NCI-H146 treated with DMSO at 0.1 percent for 48 hours (cell line): Measurements from ENCODE around the gene POLG.

Experiments
- DNase-seq: peaks from one replicate; lab custom pipeline; 2025; ENCODE audit not compliant: unreplicated experiment; lab: John Stamatoyannopoulos, UW

POLG gene

DNA sequence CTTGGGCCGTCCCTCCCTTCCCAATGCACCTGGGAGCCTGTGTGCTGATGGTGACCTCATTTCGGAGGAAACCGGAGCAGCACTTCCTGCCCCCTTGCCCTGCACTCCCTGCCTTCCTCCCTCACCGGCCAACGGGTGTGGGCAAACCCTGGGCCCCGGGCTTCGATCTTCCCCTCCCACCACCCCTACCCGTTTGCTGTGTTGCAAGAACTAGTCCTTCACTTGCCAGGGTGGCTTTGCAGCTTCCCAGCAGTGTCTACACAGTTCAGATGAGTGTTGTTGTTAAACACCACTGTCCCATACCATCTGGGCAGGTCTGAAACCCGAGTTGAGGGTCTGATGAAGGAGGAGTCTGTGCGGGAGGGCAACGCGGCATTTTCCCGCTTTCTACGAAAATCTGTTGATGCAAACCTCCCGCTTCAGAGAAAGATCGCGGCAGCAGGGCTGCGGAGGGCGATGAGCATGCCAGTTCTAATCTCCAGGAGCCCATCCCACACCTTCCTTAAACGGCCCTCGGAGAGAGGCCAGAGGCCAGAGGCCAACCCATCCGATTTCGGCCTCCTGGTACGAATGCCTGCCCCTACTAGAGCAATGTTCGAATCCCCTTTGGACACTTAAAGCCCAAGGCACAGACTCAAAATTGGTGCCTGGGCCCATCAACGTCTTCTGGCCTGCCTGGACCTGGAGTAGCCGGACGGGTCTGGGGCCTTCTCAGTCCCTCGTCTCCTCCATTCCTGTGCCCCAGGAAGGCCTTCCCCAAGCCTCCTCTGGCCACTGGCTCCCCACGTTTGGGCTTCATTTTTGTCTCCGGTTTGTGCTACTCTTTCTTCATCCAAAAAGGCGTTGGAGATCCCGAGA lies 35.7 kb upstream of the POLG start:
- DNase-seq, result no peak

- DNase-seq, result no peak
Observed at GRCh38 chr15:89369341-89369947, 34.8 kb upstream of the POLG start.

- DNase-seq, result no peak
Observed at GRCh38 chr15:89368566-89369223, 34.1 kb upstream of the POLG start.

DNA sequence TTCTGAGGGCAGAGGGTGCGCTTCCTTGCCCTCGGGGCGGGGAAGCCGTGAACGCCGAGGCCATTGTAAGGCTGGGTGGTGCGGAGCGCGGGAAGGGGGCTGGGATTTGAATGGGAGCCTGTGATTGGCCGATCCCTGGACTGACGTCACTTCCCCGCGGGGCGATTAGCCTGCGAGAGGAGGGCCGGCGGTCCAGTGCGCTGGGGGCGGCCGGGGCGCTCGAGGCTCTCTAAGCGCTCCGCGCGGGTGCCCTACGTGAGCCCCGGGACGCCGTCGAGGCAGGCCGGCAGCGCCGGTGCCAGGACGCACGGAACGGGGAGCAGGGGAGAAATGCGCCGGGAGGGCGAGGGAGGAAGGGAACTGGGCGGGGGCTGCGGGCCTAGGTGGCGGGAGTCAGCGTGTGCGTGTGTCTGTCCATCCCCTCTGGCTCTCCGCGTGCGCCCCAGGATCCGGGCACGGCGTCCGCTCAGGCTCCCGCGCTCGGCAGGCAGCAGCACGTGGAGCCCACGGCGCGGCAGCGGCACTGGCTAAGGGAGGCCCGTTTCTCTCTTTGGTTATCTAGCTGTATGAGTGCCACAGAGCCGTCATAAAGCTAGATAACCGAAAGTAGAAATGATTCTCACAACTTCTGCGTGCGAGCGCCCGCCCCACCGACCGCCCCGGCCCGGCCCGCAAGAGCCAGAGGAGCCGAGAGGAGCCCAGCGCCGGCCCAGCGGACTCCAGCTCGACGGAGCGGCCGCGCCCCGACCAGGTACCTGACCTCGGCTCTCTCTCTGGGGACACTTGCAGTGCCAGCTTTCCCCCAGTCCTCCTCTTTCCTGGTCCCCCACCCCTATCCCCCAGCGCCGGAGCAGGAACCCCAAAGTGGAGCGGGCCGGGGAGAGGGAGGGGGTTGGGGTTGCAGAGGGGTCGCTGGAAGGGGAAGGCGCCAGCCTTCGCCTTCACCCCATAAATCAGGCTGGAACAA lies 33.1 kb upstream of the POLG start:
- DNase-seq, result no peak

DNA sequence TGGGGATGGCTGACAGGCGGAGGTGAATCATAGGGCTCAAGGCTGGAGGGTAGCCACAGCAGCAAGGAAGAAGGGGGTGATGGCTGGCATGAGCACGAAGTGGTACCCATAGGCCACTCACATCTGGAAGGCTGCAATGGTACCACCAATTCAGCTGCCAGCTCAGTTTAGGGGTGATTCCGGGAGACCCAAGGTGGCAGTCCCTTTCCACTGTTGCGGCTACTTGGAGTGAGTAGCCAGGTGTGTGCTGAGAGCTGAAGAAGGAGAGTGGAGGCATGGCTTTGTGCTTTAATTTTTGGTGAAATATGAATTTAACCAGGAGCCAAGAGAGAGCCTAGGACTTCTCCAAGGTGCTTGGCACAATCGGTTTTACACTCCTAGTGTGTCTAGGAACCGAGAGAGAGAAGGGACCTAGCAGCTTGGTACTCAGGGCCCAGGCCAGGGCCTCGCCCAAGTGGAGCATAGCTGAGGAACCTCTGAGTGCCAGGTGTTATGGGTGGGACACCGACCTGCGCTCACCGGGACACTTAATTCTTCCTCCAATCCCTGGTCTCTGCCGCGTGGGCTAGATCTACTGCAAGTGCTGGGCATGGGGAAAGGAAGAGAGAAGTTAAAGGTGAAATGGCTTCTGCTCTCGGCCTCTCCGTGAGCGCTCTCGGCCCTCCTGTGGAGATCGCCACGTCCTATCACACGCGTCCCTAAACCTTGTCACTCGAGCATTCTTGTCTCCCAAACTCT lies 32.2 kb upstream of the POLG start:
- no peak for DNase-seq

- DNase-seq, result no peak
Observed at GRCh38 chr15:89365462-89366065, 30.9 kb upstream of the POLG start.

DNA sequence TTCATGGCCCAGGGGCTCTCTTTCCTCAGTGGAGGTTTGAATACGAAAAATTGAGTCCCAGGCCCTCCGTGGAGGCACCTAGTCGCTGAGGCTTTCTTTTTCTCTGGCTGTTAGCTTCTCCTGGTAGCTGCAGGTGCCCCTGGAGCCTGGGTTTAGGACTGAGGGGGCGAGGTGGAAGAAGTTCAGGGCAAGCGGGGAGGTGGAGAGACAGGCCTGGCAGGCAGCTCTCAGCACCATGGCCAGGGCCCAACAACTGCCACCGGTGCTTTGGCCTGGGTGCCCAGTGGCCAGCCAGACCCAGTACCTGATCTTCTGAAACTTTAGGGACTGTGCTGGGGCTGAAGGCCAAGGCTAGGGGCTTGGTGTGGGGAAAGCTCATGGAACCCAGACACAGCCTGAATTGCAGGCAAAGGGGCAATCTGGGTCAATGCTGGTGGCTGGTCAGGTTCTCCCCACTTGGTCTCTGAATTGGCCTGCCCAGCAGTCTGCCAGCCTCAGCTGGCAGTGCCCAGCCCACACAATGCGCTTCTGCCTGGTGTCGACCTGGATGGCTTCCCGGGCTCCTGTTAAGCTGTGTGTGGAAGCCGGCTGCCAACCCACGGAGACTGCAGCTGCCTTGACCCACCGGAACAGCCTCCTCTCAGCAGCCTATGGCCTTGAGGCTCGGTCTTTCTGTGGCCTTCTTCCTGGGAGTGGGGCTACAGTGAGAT lies 30.3 kb upstream of the POLG start:
- DNase-seq, result no peak

GRCh38 chr15:89364341-89364740 lies 29.7 kb upstream of the POLG start:
- no peak for DNase-seq

DNA sequence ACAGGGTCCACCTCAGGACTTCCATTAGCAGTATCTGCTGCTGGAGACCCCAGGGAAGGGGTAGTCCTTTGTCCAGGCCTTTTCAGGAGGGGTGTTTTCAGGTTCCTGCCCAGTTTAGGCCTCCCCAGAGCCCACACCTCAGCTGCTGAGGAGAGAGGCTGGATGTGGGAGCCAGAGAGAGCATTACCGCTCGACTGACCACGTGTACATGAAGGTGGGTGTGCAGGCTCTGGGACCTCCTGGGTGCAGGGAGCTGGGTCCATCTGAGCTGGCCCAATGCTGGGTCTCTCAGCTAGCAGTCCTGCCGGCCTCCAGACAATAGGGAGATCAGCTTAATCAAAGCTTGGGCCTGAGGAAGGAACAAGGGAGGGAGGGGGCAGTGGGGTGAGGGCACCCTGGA lies 29.1 kb upstream of the POLG start:
- DNase-seq, result no peak

- DNase-seq, result no peak
Observed at GRCh38 chr15:89363133-89363532, 28.5 kb upstream of the POLG start.

DNA sequence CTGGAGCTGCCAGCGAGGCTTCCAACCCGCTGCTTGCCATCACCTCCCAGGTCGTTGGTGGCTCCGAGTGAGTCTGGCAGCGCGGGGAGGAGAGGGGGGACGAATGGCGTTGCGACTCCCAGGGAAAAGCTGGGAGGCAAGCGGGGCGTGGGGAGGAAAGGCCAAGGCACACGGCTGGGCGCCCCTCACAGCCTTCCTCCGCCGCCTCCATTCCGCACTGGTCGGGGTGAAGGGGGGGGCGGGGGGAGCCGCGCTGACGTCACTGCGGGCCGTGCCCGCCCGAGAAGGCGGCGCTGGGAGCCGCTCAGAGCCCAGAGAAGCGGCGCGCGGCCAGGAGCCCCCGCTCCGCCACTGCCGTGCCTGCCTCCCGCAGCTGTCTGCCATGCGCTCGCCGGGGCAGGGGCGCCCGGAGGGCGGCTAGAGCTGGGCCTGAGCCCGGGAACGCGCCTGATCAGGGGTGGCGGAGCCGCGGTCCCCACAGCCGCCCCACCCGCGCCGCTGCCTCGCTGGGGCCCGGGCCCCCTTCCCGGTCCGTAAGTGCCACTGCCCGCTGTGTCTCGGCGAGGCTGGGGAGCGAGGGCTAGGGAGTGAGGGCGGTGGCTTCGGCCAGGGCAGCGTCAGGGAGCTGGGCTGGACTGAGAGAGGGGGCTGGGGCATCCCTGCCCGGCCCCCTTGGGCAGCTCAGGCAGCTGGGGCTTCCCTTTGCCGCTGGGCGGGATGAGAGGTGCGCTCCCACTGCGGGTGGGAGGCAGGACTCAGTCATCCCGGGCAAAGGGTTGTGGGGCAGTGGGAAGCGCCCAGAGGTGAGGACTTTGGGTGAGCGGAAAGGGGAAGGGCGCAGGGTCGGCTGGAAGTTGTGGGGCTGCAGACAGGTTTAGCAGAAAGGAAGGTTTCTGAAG lies 27.8 kb upstream of the POLG start:
- DNase-seq, result no peak

DNA sequence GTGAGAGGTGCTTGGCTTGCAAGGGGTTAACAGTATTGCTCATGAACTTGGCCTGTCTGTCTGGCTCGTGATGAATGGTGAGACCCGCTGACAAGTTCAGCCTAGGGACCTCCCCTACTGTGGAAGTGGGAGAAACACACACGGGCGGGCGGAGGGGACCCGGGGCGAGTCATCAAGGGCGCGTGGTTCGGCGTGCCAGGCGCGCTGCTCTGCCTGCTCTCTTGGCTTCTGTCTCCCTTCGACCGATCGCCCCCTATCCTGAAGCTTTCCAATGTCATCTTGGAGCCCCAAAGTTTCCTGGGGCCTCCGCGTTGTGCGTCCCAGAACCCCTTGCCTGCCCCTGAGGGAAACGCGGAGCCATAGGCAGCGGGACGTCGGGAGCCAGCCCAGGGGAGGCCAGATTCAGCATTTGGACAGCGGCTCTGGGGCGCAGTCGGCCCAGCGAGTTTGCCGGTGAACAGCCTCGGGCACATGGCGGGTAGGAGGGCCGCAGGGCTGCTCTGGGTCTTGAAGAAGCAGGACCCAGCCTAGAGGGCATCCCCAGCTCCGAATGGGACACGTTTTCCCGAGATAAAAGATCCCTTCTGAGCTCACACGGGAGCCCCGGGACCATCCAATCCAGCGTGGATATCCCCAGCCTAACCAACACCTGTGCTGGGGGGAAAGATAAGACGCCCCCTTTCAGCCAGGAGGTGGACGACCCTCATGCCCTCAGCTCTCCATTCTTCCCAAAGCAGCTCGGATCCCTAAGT lies 27.0 kb upstream of the POLG start:
- DNase-seq, result no peak

DNA sequence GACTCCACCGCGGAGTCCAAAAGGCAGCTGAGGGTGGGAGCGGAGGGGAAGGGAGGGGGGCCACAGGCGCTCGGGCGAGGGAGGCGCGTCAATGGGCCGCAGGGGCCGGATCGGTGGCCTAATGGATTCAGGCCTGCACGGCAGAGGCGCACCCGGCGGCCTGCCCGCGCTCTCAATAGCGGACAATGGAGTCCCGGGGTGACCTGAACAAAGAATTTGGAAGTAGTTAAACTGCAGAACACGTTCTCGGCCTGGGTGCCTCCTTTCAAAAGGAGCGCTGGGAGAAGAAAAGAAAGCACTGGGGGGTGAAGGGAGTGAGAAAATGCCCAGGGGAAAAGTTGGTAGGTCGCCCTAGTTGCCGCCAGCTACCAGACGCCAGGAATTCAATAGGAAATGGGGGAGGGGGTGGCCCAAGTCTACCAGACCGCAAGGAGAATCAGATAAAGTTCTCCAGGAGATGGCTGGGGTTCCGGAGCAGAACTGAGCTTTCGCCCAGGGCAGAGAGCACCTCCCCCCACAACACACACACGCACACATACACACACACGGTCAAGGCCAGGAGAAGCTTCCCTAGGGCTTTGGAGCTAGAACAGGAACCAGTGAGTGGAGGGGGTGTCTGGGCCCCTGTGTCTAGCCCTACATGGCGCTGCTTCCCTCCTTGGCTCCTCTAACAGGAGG lies 25.8 kb upstream of the POLG start:
- no peak for DNase-seq

DNA sequence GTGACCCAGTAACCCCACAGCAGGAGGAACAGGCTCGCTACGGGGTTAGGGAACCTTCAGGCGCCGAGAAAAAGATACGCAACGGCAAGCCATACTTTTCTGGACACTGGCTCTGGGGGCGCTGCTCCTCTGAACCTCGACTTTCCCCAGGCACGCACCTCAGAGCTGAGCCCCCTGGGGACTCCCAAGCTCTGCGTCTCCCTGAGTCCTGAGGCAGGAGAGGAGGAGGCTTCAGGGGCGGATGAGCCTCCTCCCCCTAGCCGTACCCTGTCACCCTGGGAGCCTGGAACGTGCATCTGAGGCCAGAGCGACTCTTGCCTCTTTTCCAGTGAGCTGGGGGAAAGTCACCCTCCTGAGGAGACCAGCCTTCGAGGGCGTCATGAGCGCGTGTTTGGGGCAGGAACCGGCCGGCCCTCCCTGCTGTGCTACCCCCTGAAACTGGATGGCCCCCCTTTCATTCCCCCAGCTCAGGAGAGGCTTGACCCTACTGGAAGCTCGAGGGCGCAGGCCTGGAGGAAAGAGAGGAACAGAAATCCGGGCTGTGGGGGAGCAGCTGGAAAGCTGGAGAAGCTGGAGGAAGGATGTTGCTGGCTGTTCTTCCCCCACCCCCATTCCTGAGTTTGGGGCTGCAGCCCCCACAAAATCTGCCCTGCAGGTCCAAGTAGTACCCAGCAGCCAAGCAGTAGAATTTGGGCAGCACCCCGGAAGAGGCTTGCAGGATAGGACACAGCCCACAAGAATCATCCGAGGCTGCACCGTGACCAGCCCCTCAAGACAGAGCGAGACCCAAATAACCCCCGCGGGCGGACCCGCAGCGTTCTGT lies 25.1 kb upstream of the POLG start:
- no peak for DNase-seq

GRCh38 chr15:89358755-89359439 lies 24.3 kb upstream of the POLG start:
- DNase-seq, result peak; percentile 49

- DNase-seq, result no peak
Observed at GRCh38 chr15:89358435-89358754, 23.8 kb upstream of the POLG start.
